SK-N-SH (cell line): Measurements from ENCODE around the gene GNPAT. TPM values are rescaled to one million over a fixed set of nuclear protein-coding genes. Genes with fewer than 3 reads are reported as not detected.

ENCODE experiments used
- CTCF ChIA-PET: fragments of 300-600, 350-600 bp; formaldehyde crosslinking; extraction: SDS; loops from one replicate; lab custom pipeline; 2021; lab: Yijun Ruan, JAX
- POLR2A ChIA-PET: fragments of 350-600 bp; sonication (Branson Sonifier 250); formaldehyde crosslinking; extraction: SDS; loops from one replicate; lab custom pipeline; 2020; ENCODE audit warnings: antibody characterized with exemption, inconsistent platforms; lab: Yijun Ruan, JAX
- DNase-seq: peaks from one replicate; pipeline ENCODE4 v3.0.0; 2012
- H2AFZ ChIP-seq: fragments of 200-600 bp; sonication (generic); 2 replicates; pipeline ENCODE4 v1.8.1; 2016; ENCODE audit warnings: antibody characterized with exemption, mild to moderate bottlenecking, low read depth
- H3F3A ChIP-seq: fragments of 200-600 bp; sonication (generic); replicated peaks from 2 replicates; pipeline ENCODE3; 2016; ENCODE audit warnings: antibody characterized with exemption, mild to moderate bottlenecking; ENCODE audit not compliant: insufficient read depth
- H3K27ac ChIP-seq, 2 experiments: fragments of 200-500 bp in 1 of 2; fragments of 200-600 bp in 1 of 2; sonication (Bioruptor generic) in 1 of 2; sonication (generic), shearing (Covaris generic) in 1 of 2; 2 replicates each; pipeline versions ENCODE4 v1.5.1 to v1.6.1; 2014 to 2016; ENCODE audit warnings: low read depth in 2 of 2, inconsistent platforms in 1 of 2, low read length in 1 of 2, mild to moderate bottlenecking in 1 of 2, mixed read lengths in 1 of 2
- H3K27me3 ChIP-seq: fragments of 200-600 bp; sonication (generic), shearing (Covaris generic); 2 replicates; pipeline ENCODE4 v1.6.1; 2016; ENCODE audit warnings: mixed run types; ENCODE audit not compliant: insufficient read depth
- H3K36me3 ChIP-seq, 2 experiments: fragments of 200-500 bp in 1 of 2; fragments of 200-600 bp in 1 of 2; sonication (Bioruptor generic) in 1 of 2; sonication (generic) in 1 of 2; replicated peaks in 1 of 2; 2 replicates each; pipeline versions ENCODE3 to v1.5.1; 2014 to 2016; ENCODE audit warnings: low read length in 1 of 2, mild to moderate bottlenecking in 1 of 2; ENCODE audit not compliant: insufficient read depth in 2 of 2, control insufficient read depth in 1 of 2
- H3K4me1 ChIP-seq, 2 experiments: fragments of 200-500 bp in 1 of 2; fragments of 200-600 bp in 1 of 2; sonication (Bioruptor generic) in 1 of 2; sonication (generic), shearing (Covaris generic) in 1 of 2; 2 replicates each; pipeline versions ENCODE4 v1.5.1 to v1.6.1; 2014 to 2016; ENCODE audit warnings: low read depth in 1 of 2, low read length in 1 of 2, mixed run types in 1 of 2; ENCODE audit not compliant: insufficient read depth in 2 of 2, control insufficient read depth in 1 of 2
- H3K4me2 ChIP-seq: fragments of 200-600 bp; sonication (generic), shearing (Covaris generic); 2 replicates; pipeline ENCODE4 v1.6.1; 2017; ENCODE audit warnings: mixed run types
- H3K4me3 ChIP-seq, 2 experiments: fragments of 200-500 bp in 1 of 2; fragments of 200-600 bp in 1 of 2; sonication (Bioruptor generic) in 1 of 2; sonication (generic), shearing (Covaris generic) in 1 of 2; 2 replicates each; pipeline versions ENCODE4 v1.5.1 to v1.8.1; 2014 to 2016; ENCODE audit warnings: low read depth in 2 of 2, inconsistent platforms in 1 of 2, low read length in 1 of 2, mild to moderate bottlenecking in 1 of 2, mixed read lengths in 1 of 2, moderate library complexity in 1 of 2
- H3K79me2 ChIP-seq: fragments of 200-600 bp; sonication (generic); 2 replicates; pipeline ENCODE4 v1.8.1; 2017; ENCODE audit warnings: mild to moderate bottlenecking; ENCODE audit not compliant: insufficient read depth
- H3K9ac ChIP-seq: fragments of 200-600 bp; sonication (generic); 2 replicates; pipeline ENCODE4 v1.6.1; 2017; ENCODE audit warnings: mixed run types
- H3K9me2 ChIP-seq: fragments of 200-600 bp; sonication (generic); 2 replicates; pipeline ENCODE4 v1.6.1; 2017; ENCODE audit warnings: mixed run types
- H3K9me3 ChIP-seq: fragments of 200-600 bp; sonication (generic); 2 replicates; pipeline ENCODE4 v1.6.1; 2017; ENCODE audit warnings: mixed run types, mild to moderate bottlenecking, moderate library complexity
- H4K20me1 ChIP-seq: fragments of 200-600 bp; sonication (generic); 2 replicates; pipeline ENCODE4 v1.6.1; 2017; ENCODE audit warnings: mild to moderate bottlenecking, mixed run types; ENCODE audit not compliant: insufficient read depth
- EP300 ChIP-seq, 2 experiments: IDR thresholded peaks; 2 replicates each; pipeline versions ENCODE4 v1.4.0 to v1.6.1; 2012; ENCODE audit warnings: borderline replicate concordance in 1 of 2, low read depth in 1 of 2, low read length in 1 of 2
- EZH2phosphoT487 ChIP-seq: fragments of 200-600 bp; sonication (generic); IDR thresholded peaks from 2 replicates; pipeline ENCODE4 v1.6.1; 2017; ENCODE audit warnings: low read depth, mixed run types, mild to moderate bottlenecking, antibody characterized with exemption, moderate library complexity, borderline replicate concordance
- FOSL2 ChIP-seq: IDR thresholded peaks from 2 replicates; pipeline ENCODE4 v1.4.0; 2012; ENCODE audit warnings: low read depth, mild to moderate bottlenecking, moderate library complexity, borderline replicate concordance
- GABPA ChIP-seq: IDR thresholded peaks from 2 replicates; pipeline ENCODE4 v1.4.0; 2012; ENCODE audit warnings: low read depth, mild to moderate bottlenecking
- GATA2 ChIP-seq: sonication (generic); formaldehyde crosslinking; IDR thresholded peaks from 2 replicates; pipeline ENCODE4 v1.5.0; 2020; ENCODE audit warnings: mild to moderate bottlenecking, missing genetic modification reagents
- JUND ChIP-seq: IDR thresholded peaks from 2 replicates; pipeline ENCODE4 v1.4.0; 2012
- MEF2A ChIP-seq: IDR thresholded peaks from 2 replicates; pipeline ENCODE4 v1.4.0; 2012; ENCODE audit warnings: low read depth, borderline replicate concordance
- MXI1 ChIP-seq: IDR thresholded peaks from 2 replicates; pipeline ENCODE4 v1.6.1; 2012; ENCODE audit warnings: mild to moderate bottlenecking, low read depth, low read length, improper control_type of control experiment
- NRF1 ChIP-seq: IDR thresholded peaks from 2 replicates; pipeline ENCODE4 v1.6.1; 2012; ENCODE audit warnings: low read depth, mild to moderate bottlenecking, low read length
- POLR2AphosphoS5 ChIP-seq: IDR thresholded peaks from 2 replicates; pipeline ENCODE4 v1.6.1; 2012; ENCODE audit warnings: low read depth, low read length
- TAF1 ChIP-seq: IDR thresholded peaks from 2 replicates; pipeline ENCODE4 v1.6.1; 2012; ENCODE audit warnings: low read depth, mild to moderate bottlenecking, low read length, moderate library complexity, borderline replicate concordance
- TCF12 ChIP-seq: IDR thresholded peaks from 2 replicates; pipeline ENCODE4 v1.4.0; 2012
- TEAD4 ChIP-seq: IDR thresholded peaks from 2 replicates; pipeline ENCODE4 v1.4.0; 2012; ENCODE audit warnings: mild to moderate bottlenecking, borderline replicate concordance; ENCODE audit not compliant: insufficient read depth
- WGBS: methylation state at CpG from one replicate; pipeline ENCODE4 v1.1.6; 2017; ENCODE audit warnings: low lambda C conversion rate; 5-methylcytosine and 5-hydroxymethylcytosine counted together
- polyA plus RNA-seq, 3 experiments: library from polyadenylated mRNA; depleted of rRNA; stranded (reverse); fragments of >200 nt; gene quantifications; 2 replicates each; pipeline ENCODE4 v1.2.3, GENCODE V29; 2012
- TF ChIP-seq, protein P1 (sequence below): IDR thresholded peaks from 2 replicates; pipeline ENCODE4 v1.4.0; 2012; ENCODE audit warnings: low read depth
- TF ChIP-seq, protein P2 (sequence below): IDR thresholded peaks from 2 replicates; pipeline ENCODE4 v1.6.1; 2012; ENCODE audit warnings: mild to moderate bottlenecking, low read depth, low read length, moderate library complexity
- TF ChIP-seq, protein P3 (sequence below): IDR thresholded peaks from 2 replicates; pipeline ENCODE4 v1.4.0; 2012; ENCODE audit warnings: low read depth, borderline replicate concordance
- TF ChIP-seq, protein P4 (sequence below): fragments of 150-350 bp; IDR thresholded peaks from 2 replicates; pipeline ENCODE4 v1.6.1; 2017; ENCODE audit warnings: antibody characterized with exemption, low read length, low read depth, borderline replicate concordance
- TF ChIP-seq, protein P5 (sequence below): IDR thresholded peaks from 2 replicates; pipeline ENCODE4 v1.4.0; 2012; ENCODE audit warnings: low read depth, borderline replicate concordance

Gene GNPAT
- polyA plus RNA-seq, 1 of the 3 experiments (the other 2 are of a cell fraction), result 14.7 TPM

DNA sequence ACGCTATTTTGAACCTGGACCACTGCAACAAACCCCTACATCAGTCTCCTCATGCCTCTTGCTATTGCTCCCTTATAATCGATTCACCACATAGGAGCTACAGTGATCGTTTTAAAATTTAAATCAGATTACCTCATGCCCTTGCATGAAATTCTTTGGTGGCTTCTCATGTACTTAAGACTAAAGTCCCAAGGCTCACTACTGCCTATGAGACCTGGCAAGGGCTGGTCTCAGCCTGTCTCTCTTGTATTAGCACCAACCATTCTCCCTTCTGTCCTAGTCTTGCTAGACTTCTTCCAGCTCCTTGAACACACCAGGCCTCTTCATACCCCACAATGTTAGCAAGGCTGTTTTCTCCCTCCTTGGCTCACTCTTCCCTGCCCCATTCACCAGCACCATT, 6.5 kb upstream of the GNPAT start:
- no peaks in the 10 kb centered on the region for H3F3A ChIP-seq
- H3K4me2 ChIP-seq, result no peak overlapping the region
- H3K9me2 ChIP-seq, result no peaks in the 10 kb centered on the region
- ChIA-PET CTCF (interaction anchor here (0.7 to 2.5 kb wide), 2 partner anchors 24 to 46 kb away, joined by 3 to 8 read pairs; no protein-coding TSS in a partner anchor), POLR2A (no interaction called here)
- no peaks in the 10 kb centered on the region for H3K27me3 ChIP-seq
- no peak overlapping the region for H3K9ac ChIP-seq
- DNase-seq, result no peak
- H3K79me2 ChIP-seq, result peaks cover 21% of the 10 kb centered on the region
- H3K9me3 ChIP-seq, result no peaks in the 10 kb centered on the region
- H3K4me1 ChIP-seq, result 0 out of 4 replicates have a peak, but pooled peaks cover 0 to under 1% of the 10 kb centered on the region in 2 experiments
- H4K20me1 ChIP-seq, result no peaks in the 10 kb centered on the region
- H3K36me3 ChIP-seq, result peaks cover 12 to 46% of the 10 kb centered on the region in 2 experiments
- H3K4me3 ChIP-seq, result no peak overlapping the region
- H3K27ac ChIP-seq, result no peak overlapping the region
- no peak overlapping the region for H2AFZ ChIP-seq
- WGBS, result 88% methylated on average over 3 of the region's 3 CpGs
- TF ChIP-seq, protein P1, sequence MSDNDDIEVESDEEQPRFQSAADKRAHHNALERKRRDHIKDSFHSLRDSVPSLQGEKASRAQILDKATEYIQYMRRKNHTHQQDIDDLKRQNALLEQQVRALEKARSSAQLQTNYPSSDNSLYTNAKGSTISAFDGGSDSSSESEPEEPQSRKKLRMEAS, result no peak
- TF ChIP-seq GATA2 (CRISPR knock-in tag), result no peak
- TF ChIP-seq NRF1, result no peak
- TF ChIP-seq EP300 (IDR thresholded peaks at IDR 0.05; ENCODE audit: borderline replicate concordance in 1 of 2, low read depth in 1 of 2, low read length in 1 of 2), result no peak
- no peak for TF ChIP-seq EZH2phosphoT487
- no peak for TF ChIP-seq GABPA
- TF ChIP-seq POLR2AphosphoS5, result no peak
- TF ChIP-seq TCF12, result no peak
- no peak for TF ChIP-seq MXI1
- TF ChIP-seq JUND, result no peak
- TF ChIP-seq TEAD4, result no peak
- TF ChIP-seq, protein P2, sequence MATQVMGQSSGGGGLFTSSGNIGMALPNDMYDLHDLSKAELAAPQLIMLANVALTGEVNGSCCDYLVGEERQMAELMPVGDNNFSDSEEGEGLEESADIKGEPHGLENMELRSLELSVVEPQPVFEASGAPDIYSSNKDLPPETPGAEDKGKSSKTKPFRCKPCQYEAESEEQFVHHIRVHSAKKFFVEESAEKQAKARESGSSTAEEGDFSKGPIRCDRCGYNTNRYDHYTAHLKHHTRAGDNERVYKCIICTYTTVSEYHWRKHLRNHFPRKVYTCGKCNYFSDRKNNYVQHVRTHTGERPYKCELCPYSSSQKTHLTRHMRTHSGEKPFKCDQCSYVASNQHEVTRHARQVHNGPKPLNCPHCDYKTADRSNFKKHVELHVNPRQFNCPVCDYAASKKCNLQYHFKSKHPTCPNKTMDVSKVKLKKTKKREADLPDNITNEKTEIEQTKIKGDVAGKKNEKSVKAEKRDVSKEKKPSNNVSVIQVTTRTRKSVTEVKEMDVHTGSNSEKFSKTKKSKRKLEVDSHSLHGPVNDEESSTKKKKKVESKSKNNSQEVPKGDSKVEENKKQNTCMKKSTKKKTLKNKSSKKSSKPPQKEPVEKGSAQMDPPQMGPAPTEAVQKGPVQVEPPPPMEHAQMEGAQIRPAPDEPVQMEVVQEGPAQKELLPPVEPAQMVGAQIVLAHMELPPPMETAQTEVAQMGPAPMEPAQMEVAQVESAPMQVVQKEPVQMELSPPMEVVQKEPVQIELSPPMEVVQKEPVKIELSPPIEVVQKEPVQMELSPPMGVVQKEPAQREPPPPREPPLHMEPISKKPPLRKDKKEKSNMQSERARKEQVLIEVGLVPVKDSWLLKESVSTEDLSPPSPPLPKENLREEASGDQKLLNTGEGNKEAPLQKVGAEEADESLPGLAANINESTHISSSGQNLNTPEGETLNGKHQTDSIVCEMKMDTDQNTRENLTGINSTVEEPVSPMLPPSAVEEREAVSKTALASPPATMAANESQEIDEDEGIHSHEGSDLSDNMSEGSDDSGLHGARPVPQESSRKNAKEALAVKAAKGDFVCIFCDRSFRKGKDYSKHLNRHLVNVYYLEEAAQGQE, result no peak
- TF ChIP-seq MEF2A, result no peak
- TF ChIP-seq, protein P3, sequence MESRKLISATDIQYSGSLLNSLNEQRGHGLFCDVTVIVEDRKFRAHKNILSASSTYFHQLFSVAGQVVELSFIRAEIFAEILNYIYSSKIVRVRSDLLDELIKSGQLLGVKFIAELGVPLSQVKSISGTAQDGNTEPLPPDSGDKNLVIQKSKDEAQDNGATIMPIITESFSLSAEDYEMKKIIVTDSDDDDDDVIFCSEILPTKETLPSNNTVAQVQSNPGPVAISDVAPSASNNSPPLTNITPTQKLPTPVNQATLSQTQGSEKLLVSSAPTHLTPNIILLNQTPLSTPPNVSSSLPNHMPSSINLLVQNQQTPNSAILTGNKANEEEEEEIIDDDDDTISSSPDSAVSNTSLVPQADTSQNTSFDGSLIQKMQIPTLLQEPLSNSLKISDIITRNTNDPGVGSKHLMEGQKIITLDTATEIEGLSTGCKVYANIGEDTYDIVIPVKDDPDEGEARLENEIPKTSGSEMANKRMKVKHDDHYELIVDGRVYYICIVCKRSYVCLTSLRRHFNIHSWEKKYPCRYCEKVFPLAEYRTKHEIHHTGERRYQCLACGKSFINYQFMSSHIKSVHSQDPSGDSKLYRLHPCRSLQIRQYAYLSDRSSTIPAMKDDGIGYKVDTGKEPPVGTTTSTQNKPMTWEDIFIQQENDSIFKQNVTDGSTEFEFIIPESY, result no peak
- TF ChIP-seq FOSL2, result no peak
- TF ChIP-seq, protein P4, sequence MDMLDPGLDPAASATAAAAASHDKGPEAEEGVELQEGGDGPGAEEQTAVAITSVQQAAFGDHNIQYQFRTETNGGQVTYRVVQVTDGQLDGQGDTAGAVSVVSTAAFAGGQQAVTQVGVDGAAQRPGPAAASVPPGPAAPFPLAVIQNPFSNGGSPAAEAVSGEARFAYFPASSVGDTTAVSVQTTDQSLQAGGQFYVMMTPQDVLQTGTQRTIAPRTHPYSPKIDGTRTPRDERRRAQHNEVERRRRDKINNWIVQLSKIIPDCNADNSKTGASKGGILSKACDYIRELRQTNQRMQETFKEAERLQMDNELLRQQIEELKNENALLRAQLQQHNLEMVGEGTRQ, result no peak
- TF ChIP-seq, protein P5, sequence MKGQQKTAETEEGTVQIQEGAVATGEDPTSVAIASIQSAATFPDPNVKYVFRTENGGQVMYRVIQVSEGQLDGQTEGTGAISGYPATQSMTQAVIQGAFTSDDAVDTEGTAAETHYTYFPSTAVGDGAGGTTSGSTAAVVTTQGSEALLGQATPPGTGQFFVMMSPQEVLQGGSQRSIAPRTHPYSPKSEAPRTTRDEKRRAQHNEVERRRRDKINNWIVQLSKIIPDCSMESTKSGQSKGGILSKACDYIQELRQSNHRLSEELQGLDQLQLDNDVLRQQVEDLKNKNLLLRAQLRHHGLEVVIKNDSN, result no peak
- no peak for TF ChIP-seq TAF1
